Renal cortex interstitium (tissue), 15 donors: ENCODE data around the gene MTHFSD. TPM values are rescaled to one million over a fixed set of nuclear protein-coding genes. Genes with fewer than 3 reads are reported as not detected.
A peak's percentile ranks its signal among the peaks of the same experiment; 100 is the strongest.

Source experiments
- DNase-seq, 11 donors: peaks; one replicate each; pipeline ENCODE4 v3.0.0-alpha.2; 2013; ENCODE audit warnings: low read depth in 9 of 11, low spot score in 4 of 11; ENCODE audit errors: extremely low read depth in 1 of 11
- long read RNA-seq, 16 experiments: transcript quantifications; one replicate each; lab custom pipeline, GENCODE V29; 2026
- polyA plus RNA-seq, 3 donors: library from polyadenylated mRNA; unstranded; fragments of 120-200 nt; gene quantifications; one replicate each; pipeline ENCODE4 v1.2.1, GENCODE V29; 2013; ENCODE audit not compliant: insufficient read length in 3 of 3

MTHFSD gene
- 10 to 100 TPM; 26.2 to 31.9 (median 27.3) TPM for polyA plus RNA-seq
- long read RNA-seq, donor 1, transcript MTHFSD-219 (1 exons, 3,623 nt): major isoform, 16 of 22 reads
- long read RNA-seq, donor 1, partial matches to known transcripts: 0 of 22 reads
- long read RNA-seq, donor 1, other reads (novel, unspliced or antisense): 0 of 22 reads
- long read RNA-seq, donor 2, transcript MTHFSD-219 (1 exons, 3,623 nt): major isoform, 13 of 14 reads
- long read RNA-seq, donor 2, partial matches to known transcripts: 0 of 14 reads
- long read RNA-seq, donor 2, other reads (novel, unspliced or antisense): 0 of 14 reads
- long read RNA-seq, donor 3, transcript MTHFSD-219 (1 exons, 3,623 nt): major isoform, 26 of 31 reads
- long read RNA-seq, donor 3, partial matches to known transcripts: 0 of 31 reads
- long read RNA-seq, donor 3, other reads (novel, unspliced or antisense): 0 of 31 reads
- long read RNA-seq, donor 4, transcript MTHFSD-219 (1 exons, 3,623 nt): major isoform, 16 of 22 reads
- long read RNA-seq, donor 4, partial matches to known transcripts: 0 of 22 reads
- long read RNA-seq, donor 4, other reads (novel, unspliced or antisense): 0 of 22 reads
- long read RNA-seq, donor 5: 0 reads
- long read RNA-seq, donor 6, transcript MTHFSD-219 (1 exons, 3,623 nt): major isoform, 19 of 23 reads
- long read RNA-seq, donor 6, partial matches to known transcripts: 0 of 23 reads
- long read RNA-seq, donor 6, other reads (novel, unspliced or antisense): 0 of 23 reads
- long read RNA-seq, donor 7, transcript MTHFSD-219 (1 exons, 3,623 nt): major isoform, 25 of 33 reads
- long read RNA-seq, donor 7, partial matches to known transcripts: 0 of 33 reads
- long read RNA-seq, donor 7, other reads (novel, unspliced or antisense): 0 of 33 reads
- long read RNA-seq, donor 8: 0 reads
- long read RNA-seq, donor 9, transcript MTHFSD-219 (1 exons, 3,623 nt): major isoform, 19 of 27 reads
- long read RNA-seq, donor 9, partial matches to known transcripts: 0 of 27 reads
- long read RNA-seq, donor 9, other reads (novel, unspliced or antisense): 0 of 27 reads
- long read RNA-seq, donor 10, transcript MTHFSD-219 (1 exons, 3,623 nt): major isoform, 22 of 26 reads
- long read RNA-seq, donor 10, partial matches to known transcripts: 0 of 26 reads
- long read RNA-seq, donor 10, other reads (novel, unspliced or antisense): 0 of 26 reads
- long read RNA-seq, donor 11, transcript MTHFSD-219 (1 exons, 3,623 nt): major isoform, 8 of 12 reads
- long read RNA-seq, donor 11, partial matches to known transcripts: 0 of 12 reads
- long read RNA-seq, donor 11, other reads (novel, unspliced or antisense): 0 of 12 reads
- long read RNA-seq, donor 12, transcript MTHFSD-219 (1 exons, 3,623 nt): major isoform, 12 of 14 reads
- long read RNA-seq, donor 12, partial matches to known transcripts: 0 of 14 reads
- long read RNA-seq, donor 12, other reads (novel, unspliced or antisense): 0 of 14 reads
- long read RNA-seq, donor 13: 0 reads
- long read RNA-seq, donor 14, transcript MTHFSD-219 (1 exons, 3,623 nt): major isoform, 14 of 19 reads
- long read RNA-seq, donor 14, partial matches to known transcripts: 0 of 19 reads
- long read RNA-seq, donor 14, other reads (novel, unspliced or antisense): 0 of 19 reads
- long read RNA-seq, donor 15, transcript MTHFSD-219 (1 exons, 3,623 nt): major isoform, 15 of 19 reads
- long read RNA-seq, donor 15, partial matches to known transcripts: 0 of 19 reads
- long read RNA-seq, donor 15, other reads (novel, unspliced or antisense): 0 of 19 reads
- long read RNA-seq, donor 16, transcript MTHFSD-219 (1 exons, 3,623 nt): major isoform, 43 of 56 reads
- long read RNA-seq, donor 16, partial matches to known transcripts: 0 of 56 reads
- long read RNA-seq, donor 16, other reads (novel, unspliced or antisense): 0 of 56 reads

- peak in 10 of 11 donors; percentile 80 to 94 (median 91) for DNase-seq
Observed at GRCh38 chr16:86554917-86555703, at the start of gene MTHFSD. Gene MTHFSD, minus strand, starts transcription at chr16:86555235. Its CDS starts 51 bp downstream, at chr16:86555184.

GRCh38 chr16:86604436-86605193 is 49.6 kb upstream of the MTHFSD start:
- DNase-seq: no peak

- DNase-seq: no peak
Observed at GRCh38 chr16:86602521-86602920, 47.5 kb upstream of the MTHFSD start.

- no peak for DNase-seq
Observed at GRCh38 chr16:86601356-86601755, 46.3 kb upstream of the MTHFSD start.

GRCh38 chr16:86598607-86599565 is 43.9 kb upstream of the MTHFSD start:
- no peak for DNase-seq

GRCh38 chr16:86597880-86598606 is 43.0 kb upstream of the MTHFSD start:
- DNase-seq: no peak

GRCh38 chr16:86597126-86597879 is 42.3 kb upstream of the MTHFSD start:
- DNase-seq: no peak

GRCh38 chr16:86595983-86596605 is 41.1 kb upstream of the MTHFSD start:
- DNase-seq: no peak

- DNase-seq: peak in 1 of 11 donors; percentile 72
Observed at GRCh38 chr16:86594721-86595120, 39.7 kb upstream of the MTHFSD start.

- no peak for DNase-seq
Observed at GRCh38 chr16:86593913-86594620, 39.0 kb upstream of the MTHFSD start.

- DNase-seq: no peak
Observed at GRCh38 chr16:86591270-86591669, 36.2 kb upstream of the MTHFSD start.

GRCh38 chr16:86590501-86591144 is 35.6 kb upstream of the MTHFSD start:
- DNase-seq: no peak
